H7 (cell line): ENCODE data around the gene C5orf34. TPM values are rescaled to one million over a fixed set of nuclear protein-coding genes. Genes with fewer than 3 reads are reported as not detected.
"Not testable (repeated sequence)": the region's sequence is repeated elsewhere in the genome, so short reads cannot be mapped to it uniquely, and the experiment has no call there.

Experiments
- DNase-seq: peaks from one replicate; pipeline ENCODE4 v3.0.0; 2012
- H3K27me3 ChIP-seq: 2 replicates; pipeline ENCODE4 v1.6.0; 2011; ENCODE audit warnings: mild to moderate bottlenecking, low read length; ENCODE audit not compliant: control insufficient read depth, insufficient read depth
- H3K36me3 ChIP-seq: replicated peaks from 2 replicates; pipeline ENCODE4 v1.5.1; 2011; ENCODE audit warnings: low read length; ENCODE audit not compliant: control insufficient read depth, insufficient read depth
- H3K4me3 ChIP-seq: 2 replicates; pipeline ENCODE4 v1.5.1; 2011; ENCODE audit warnings: low read depth, mild to moderate bottlenecking, control low read depth, low read length, moderate library complexity; ENCODE audit not compliant: insufficient read depth
- total RNA-seq: library from RNA; depleted of rRNA; stranded (reverse); fragments of >200 nt; shearing (Covaris generic); gene quantifications from 2 replicates; pipeline ENCODE4 v1.2.3, GENCODE V29; 2014

The C5orf34 gene
- total RNA-seq, 1 experiment from 2014 or later, result 24.8 TPM

DNA sequence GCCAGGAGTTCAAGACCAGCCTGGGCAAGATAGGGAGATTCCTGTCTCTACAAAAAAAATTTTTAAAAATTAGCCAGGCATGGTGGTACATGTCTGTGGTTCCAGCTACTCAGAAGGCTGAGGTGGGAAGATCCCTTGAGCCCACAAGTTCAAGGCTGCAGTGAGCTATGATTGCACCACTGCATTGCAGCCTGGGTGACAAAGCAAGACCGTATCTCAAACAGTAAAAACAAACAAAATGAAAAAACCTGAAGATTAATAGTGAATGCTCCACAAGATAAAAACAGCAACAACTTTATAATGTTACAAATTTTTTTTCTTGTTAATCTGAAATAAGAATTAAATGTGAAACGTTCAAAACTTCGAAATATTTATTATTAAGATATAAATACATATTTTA is 28.6 kb downstream of the C5orf34 start:
- Histone ChIP-seq H3K36me3 (peaks cover 3% of the 10 kb centered on the region), H3K4me3 (no peak overlapping the region), H3K27me3 (no peaks in the 10 kb centered on the region)
- no peak for DNase-seq

DNA sequence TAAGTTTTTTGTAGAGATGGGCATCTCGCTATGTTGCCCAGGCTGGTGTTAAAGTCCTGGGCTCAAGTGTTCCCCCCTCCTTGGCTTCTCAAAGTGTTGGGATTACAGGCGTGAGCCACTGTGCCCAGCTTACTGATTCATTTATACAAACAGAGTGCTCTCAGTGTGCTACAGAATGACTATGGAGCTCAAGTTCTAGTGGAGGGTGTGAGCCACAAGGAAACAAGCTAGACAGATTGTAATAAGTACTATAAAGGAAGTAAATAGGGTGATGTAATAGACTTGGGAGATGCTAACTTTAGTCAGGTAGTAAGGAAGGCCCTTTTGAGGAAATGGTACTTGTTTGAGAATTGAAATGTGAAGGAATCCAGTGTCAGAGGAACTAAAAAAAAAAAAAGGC is 29.5 kb downstream of the C5orf34 start:
- peaks cover 3% of the 10 kb centered on the region for H3K36me3 ChIP-seq
- no peak overlapping the region for H3K4me3 ChIP-seq
- no peak for DNase-seq
- H3K27me3 ChIP-seq, result no peaks in the 10 kb centered on the region

DNA sequence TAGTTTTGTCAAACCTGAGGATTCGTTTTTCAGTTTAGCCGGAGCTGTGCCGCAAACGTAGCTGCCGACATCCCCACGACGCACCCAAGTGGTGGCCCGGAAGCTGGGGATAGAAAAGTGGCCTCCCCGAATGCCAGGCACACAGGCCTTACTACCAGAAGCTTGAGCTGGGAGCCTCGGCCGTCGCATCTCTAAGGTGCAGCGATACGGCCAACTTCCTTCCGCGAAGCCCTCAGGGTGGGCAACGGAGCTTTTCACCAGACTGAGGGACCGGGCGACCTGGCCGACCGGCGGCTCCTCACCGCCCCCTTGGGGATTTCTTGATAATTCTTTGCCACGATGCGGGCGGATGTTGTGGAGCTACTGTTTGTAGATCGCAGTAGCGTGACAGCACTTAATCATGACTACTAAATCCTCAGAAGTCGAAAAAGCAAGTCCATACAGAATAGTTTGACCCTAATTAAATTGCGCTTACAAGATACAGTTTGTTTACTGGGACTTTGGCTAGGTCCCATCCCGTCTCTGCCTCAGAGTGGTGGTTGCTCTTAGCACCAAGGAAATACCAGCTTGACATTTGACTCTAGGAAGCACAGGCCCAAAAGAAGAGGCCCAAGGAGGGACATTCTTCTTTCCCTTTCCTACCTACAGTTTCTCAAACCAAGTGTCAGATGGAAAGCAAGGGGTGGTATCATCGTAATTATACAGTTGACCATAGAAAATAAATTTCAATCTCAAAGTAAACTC is 30.7 kb downstream of the C5orf34 start:
- Histone ChIP-seq H3K36me3 (peaks cover 2% of the 10 kb centered on the region), H3K4me3 (peak overlapping the region; percentile 97), H3K27me3 (no peaks in the 10 kb centered on the region)
- peak; percentile 84 for DNase-seq

DNA sequence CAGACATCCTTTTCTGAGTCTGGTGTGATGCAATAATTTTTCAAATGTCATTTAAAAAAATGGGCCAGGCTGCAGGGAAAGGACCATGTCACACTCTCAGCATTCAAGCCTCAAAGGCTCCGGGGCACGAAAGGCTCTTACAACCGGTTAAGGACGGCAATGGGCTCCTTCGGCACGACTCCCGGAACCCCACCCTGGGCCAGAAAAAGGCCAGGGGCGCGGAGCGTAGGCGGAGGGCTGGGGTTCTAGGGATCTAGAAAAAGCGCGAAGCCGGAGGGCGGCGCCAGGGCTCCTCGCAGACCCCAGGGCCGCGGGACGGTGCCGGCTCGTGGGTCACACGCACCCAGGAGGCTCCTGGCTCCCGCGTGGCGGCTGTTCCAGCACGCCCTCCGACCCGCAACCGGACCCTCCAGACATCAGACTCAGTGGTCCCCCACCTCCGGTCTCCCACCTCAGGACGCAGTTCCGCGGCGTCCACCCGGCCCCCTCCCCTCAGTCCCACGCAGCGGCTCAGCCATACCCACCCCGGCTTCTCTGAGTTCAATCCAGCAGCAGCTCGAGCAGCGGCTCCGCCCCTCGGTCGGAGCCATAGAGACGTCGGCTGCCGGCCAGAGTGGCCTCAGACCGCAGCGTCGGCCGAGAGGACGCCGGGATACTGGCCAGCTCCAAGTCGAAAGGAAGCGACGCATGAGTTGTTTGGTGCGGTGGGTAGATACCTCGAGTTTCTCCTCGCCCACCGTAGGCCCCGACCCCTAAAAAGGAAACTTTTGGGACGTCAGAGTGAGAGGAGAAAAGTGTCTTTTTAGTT is 31.4 kb downstream of the C5orf34 start, which contains the start of gene TMEM267:
Gene TMEM267, minus strand, starts transcription at position 568 of the 808 bp plus-strand sequence. CDS start 29,896 bp downstream, outside the sequence.
- H3K4me3 ChIP-seq, result peak within 1 kb of the TSS; percentile 97
- DNase-seq, result peak; percentile 89
- H3K36me3 ChIP-seq, result no peaks in the 10 kb centered on the region; the same call in 1 of the 2 replicates
- no peaks in the 10 kb centered on the region for H3K27me3 ChIP-seq

DNA sequence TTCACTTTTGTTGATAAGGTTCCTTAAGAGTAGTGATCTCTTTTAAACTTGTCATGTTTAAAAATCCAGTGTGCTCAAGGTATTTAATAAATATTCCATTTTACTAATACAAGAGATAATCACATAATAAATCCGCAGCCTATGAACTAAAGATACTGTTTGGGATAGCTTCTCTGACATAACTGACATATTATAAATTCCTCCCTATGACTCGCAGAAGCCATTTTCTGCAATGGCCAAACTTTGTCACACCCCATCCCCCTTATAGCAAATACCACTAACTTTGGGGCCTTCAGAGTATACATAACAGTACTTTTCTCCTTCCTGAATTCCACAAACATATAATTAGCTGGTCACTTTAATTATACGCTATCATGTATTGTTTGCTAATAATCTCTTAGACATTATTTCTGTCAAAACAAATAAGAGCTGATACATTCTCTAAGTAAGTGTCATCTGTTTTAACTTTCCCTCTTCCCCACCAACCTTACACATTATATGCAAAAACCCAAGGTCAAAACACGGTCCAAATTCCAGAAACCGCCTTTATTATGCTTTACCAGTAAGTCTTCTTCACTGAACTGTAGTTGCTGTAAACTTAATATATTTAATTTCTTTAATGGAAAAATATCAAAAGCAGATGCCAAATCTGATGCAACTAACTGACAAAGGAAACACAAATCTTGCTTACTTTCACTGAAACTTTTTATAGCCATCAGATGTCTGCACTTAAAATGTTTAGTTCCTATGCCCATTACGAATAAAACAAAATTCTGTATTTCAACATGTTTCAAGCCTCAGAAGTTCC is 32.3 kb downstream of the C5orf34 start:
- peak; percentile 23 for DNase-seq
- H3K36me3 ChIP-seq, result no peaks in the 10 kb centered on the region; the same call in 1 of the 2 replicates

DNA sequence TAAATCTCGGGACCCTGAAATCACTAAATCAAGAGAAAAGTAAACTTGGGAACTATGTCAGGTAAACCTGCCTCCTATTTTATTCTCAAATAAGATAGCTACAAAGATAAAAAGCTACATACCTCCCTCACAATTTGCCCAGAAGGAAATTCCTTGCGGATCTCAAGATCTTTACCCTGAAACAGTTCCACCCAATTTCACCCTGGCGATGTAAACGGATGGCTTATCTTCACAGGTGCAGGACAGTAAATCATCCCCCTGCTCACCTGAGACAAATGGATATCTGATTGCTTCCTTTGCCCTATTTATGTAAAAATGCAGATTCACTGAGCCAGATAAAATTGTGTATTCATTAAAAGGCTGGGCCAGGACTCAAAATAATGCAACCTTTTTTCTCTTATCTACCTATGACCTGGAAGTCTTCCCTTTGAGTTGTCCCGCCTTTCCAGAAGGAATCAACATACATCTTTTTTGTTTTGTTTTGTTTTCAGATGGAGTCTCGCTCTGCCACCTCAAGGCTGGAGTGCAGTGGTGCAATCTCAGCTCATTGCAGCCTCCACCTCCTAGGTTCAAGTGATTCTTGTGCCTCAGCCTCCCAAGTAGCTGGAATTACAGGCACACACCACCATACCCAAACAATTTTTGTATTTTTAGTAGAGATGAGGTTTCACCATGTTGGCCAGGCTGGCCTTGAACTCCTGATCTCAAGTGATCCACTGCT is 45.1 kb downstream of the C5orf34 start:
- no peak overlapping the region for H3K4me3 ChIP-seq
- no peaks in the 10 kb centered on the region for H3K36me3 ChIP-seq
- no peaks in the 10 kb centered on the region for H3K27me3 ChIP-seq
- DNase-seq, result no peak

More for the DNA sequence above, 32.3 kb downstream of the C5orf34 start:
- Histone ChIP-seq H3K27me3 (no peaks in the 10 kb centered on the region), H3K4me3 (peak overlapping the region; percentile 97)

DNA sequence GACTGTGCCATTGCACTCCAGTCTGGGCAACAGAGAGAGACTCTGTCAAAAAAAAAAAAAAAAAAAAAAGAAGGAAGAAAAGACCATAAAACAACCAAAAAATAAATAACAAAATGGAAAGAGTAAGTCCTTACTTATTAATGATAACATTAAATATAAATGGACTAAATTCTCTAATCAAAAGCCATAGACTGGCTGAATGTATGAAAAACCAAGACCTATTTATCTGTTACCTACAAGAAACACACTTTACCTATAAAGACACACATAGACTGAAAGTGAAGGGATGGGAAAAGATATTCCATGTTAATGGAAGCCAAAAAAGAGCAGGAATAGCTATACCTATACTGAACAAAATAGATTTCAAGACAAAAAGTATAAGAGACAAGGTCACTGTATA is 47.8 kb downstream of the C5orf34 start:
- Histone ChIP-seq H3K36me3 (no peaks in the 10 kb centered on the region), H3K4me3 (no peak overlapping the region), H3K27me3 (no peaks in the 10 kb centered on the region)
- no peak for DNase-seq

DNA sequence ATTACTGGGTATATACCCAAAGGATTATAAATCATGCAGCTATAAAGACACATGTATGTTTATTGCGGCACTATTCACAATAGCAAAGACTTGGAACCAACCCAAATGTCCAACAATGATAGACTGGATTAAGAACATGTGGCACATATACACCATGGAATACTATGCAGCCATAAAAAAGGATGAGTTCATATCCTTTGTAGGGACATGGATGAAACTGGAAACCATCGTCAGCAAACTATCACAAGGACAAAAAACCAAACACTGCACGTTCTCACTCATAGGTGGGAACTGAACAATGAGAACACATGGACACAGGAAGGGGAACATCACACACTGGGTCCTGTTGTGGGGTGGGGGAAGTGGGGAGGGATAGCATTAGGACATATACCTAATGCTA is 49.5 kb downstream of the C5orf34 start:
- not testable (repeated sequence) for H3K4me3 ChIP-seq, H3K36me3 ChIP-seq, DNase-seq, H3K27me3 ChIP-seq

DNA sequence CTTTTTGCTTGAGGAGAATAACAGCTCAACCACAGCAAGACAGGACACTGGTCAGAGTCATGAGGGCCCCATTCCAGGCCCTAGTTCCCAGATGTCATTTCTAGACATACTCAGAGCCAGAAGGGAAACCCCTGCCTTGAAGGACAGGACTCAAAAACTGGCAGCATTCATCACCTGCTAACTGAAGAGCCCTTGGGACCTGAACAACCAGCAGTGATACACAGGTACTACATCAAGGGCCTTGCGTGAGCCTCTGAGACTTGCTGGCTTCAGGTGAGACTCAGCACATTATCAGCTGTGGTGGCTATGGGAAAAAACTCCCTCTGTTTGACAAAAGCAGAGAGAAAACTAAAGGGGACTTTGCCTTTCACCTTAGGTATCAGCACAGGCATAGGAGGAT is 53.9 kb downstream of the C5orf34 start:
- H3K36me3 ChIP-seq, result no peaks in the 10 kb centered on the region; the same call in 1 of the 2 replicates
- no peak overlapping the region for H3K4me3 ChIP-seq
- no peaks in the 10 kb centered on the region for H3K27me3 ChIP-seq
- DNase-seq, result no peak

DNA sequence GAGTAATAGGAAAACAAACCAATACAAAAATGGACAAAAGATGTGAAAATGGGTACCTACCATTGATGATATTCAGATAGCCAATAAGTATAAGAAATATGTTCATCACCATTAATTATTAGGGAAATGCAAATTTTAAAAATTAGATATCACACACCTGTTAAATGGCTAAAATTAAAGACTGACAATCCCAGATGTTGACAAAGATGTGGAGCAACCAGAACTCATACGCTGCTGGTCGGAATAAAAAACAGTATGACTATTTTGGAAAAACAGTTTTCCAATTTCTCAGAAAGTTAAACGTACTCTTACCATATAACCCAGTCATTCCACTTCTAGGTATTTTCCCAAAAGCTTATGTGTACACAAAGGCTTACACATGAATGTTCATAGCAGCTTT is 58.4 kb downstream of the C5orf34 start:
- no peak overlapping the region for H3K4me3 ChIP-seq
- no peaks in the 10 kb centered on the region; the same call in 1 of the 2 replicates for H3K36me3 ChIP-seq
- no peaks in the 10 kb centered on the region for H3K27me3 ChIP-seq
- no peak for DNase-seq

DNA sequence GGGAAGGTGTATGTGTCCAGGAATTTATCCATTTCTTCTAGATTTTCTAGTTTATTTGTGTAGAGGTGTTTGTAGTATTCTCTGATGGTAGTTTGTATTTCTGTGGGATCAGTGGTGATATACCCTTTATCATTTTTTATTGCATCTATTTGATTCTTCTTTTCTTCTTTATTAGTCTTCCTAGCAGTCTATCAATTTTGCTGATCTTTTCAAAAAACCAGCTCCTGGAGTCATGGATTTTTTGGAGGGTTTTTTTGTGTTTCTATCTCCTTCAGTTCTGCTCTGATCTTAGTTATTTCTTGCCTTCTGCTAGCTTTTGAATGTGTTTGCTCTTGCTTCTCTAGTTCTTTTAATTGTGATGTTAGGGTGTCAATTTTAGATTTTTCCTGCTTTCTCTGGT is 73.4 kb downstream of the C5orf34 start:
- DNase-seq, result not testable (repeated sequence)

DNA sequence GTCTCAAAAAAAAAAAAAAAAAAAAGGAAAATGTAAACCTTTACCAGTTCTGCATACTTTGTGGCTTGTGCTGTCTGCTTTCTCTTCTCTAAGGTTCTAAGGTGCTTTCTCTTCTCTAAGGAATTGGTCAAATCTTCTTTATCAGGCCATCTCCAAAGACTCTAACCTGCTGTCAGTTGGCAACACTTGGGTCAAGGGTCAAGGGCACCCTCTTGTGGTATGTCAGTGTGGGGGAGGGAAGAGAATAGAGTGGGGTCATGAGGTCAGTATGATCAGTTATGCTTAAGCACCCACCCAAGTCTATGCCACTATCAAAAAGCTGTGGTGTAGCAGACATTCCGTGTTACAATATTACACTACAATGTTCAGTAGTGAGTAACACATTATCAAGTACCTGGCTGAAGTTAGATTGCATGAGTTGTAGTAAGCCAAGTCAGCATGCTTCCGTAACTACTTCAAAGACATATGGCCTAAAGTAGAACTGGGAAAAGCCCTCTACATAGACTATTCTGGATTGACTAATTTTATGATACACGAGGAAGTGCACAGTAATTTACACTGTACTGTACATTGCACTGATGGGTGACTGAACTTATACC is 77.8 kb downstream of the C5orf34 start:
- no peaks in the 10 kb centered on the region for H3K36me3 ChIP-seq
- H3K4me3 ChIP-seq, result no peak overlapping the region
- DNase-seq, result no peak
- H3K27me3 ChIP-seq, result no peaks in the 10 kb centered on the region

More for the DNA sequence above, 73.4 kb downstream of the C5orf34 start:
- H3K4me3 ChIP-seq, H3K27me3 ChIP-seq, H3K36me3 ChIP-seq: not testable (repeated sequence)
